HL-60 (cell line): ENCODE results near the gene FCRLA.

Experiments used
- DNase-seq, 2 experiments: peaks; one replicate each; pipeline ENCODE4 v3.0.0-alpha.2; 2010 to 2020; ENCODE audit warnings: low read depth in 1 of 2, low spot score in 1 of 2
- H3K27ac ChIP-seq: fragments of 250-450 bp; sonication (Bioruptor Pico); replicated peaks from 2 replicates; pipeline ENCODE4 v1.5.1; 2020; ENCODE audit warnings: mild to moderate bottlenecking, moderate library complexity
- H3K27me3 ChIP-seq: fragments of 250-450 bp; sonication (Bioruptor Pico); 2 replicates; pipeline ENCODE4 v1.5.1; 2021; ENCODE audit warnings: mild to moderate bottlenecking, moderate library complexity; ENCODE audit not compliant: insufficient read depth, poor library complexity, severe bottlenecking
- H3K4me3 ChIP-seq: replicated peaks from 2 replicates; pipeline ENCODE4 v1.5.1; 2011; ENCODE audit warnings: mild to moderate bottlenecking, control low read depth, low read length; ENCODE audit not compliant: insufficient read depth
- CTCF ChIP-seq: IDR thresholded peaks from one replicate; pipeline ENCODE4 v1.5.1; 2011; ENCODE audit warnings: low read length, control low read depth, inconsistent platforms; ENCODE audit not compliant: insufficient read depth
- GABPA ChIP-seq: IDR thresholded peaks from 2 replicates; pipeline ENCODE4 v1.6.1; 2012; ENCODE audit warnings: low read depth
- POLR2AphosphoS5 ChIP-seq: IDR thresholded peaks from 2 replicates; pipeline ENCODE4 v1.6.1; 2012; ENCODE audit warnings: low read depth
- SPI1 ChIP-seq: IDR thresholded peaks from 2 replicates; pipeline ENCODE4 v1.6.1; 2012; ENCODE audit warnings: low read depth, mild to moderate bottlenecking, borderline replicate concordance
- TF ChIP-seq, protein P1 (sequence below): IDR thresholded peaks from 2 replicates; pipeline ENCODE4 v1.6.1; 2012; ENCODE audit warnings: low read depth; ENCODE audit not compliant: insufficient replicate concordance

Gene FCRLA

GRCh38 chr1:161730050-161730564 is 23.1 kb downstream of the FCRLA start:
- DNase-seq = peak in 1 of 2 experiments; percentile 18
- TF ChIP-seq GABPA (no peak), SPI1 (no peak), CTCF (no peak), POLR2AphosphoS5 (no peak)
- TF ChIP-seq, protein P1, sequence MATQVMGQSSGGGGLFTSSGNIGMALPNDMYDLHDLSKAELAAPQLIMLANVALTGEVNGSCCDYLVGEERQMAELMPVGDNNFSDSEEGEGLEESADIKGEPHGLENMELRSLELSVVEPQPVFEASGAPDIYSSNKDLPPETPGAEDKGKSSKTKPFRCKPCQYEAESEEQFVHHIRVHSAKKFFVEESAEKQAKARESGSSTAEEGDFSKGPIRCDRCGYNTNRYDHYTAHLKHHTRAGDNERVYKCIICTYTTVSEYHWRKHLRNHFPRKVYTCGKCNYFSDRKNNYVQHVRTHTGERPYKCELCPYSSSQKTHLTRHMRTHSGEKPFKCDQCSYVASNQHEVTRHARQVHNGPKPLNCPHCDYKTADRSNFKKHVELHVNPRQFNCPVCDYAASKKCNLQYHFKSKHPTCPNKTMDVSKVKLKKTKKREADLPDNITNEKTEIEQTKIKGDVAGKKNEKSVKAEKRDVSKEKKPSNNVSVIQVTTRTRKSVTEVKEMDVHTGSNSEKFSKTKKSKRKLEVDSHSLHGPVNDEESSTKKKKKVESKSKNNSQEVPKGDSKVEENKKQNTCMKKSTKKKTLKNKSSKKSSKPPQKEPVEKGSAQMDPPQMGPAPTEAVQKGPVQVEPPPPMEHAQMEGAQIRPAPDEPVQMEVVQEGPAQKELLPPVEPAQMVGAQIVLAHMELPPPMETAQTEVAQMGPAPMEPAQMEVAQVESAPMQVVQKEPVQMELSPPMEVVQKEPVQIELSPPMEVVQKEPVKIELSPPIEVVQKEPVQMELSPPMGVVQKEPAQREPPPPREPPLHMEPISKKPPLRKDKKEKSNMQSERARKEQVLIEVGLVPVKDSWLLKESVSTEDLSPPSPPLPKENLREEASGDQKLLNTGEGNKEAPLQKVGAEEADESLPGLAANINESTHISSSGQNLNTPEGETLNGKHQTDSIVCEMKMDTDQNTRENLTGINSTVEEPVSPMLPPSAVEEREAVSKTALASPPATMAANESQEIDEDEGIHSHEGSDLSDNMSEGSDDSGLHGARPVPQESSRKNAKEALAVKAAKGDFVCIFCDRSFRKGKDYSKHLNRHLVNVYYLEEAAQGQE = no peak
- H3K4me3 ChIP-seq = no peak overlapping the region
- no peak overlapping the region for H3K27ac ChIP-seq
- no peaks in the 10 kb centered on the region for H3K27me3 ChIP-seq

DNA sequence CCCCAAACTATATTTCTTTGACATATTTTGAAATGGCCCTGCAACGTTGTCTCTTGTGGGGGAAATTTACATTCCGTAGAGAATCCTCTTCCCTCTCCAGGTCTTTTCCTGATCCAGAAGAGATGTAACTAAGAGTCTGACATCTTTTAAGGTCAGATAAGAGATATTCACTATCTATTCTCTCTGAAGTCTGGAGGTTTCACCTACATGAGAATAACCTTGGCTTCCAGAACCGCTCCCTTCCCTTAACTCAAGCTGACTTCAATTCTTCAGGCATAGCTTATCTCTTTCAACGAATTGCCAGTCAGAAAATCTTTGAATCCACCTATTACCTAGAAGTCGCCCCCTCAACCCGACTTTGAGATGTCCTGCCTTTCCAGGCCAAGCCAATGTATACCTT is 24.2 kb downstream of the FCRLA start:
- DNase-seq = no peak
- no peaks in the 10 kb centered on the region for H3K27me3 ChIP-seq
- no peak overlapping the region for H3K27ac ChIP-seq
- TF ChIP-seq, protein P1 = no peak
- TF ChIP-seq POLR2AphosphoS5 (no peak), CTCF (no peak), GABPA (no peak), SPI1 (no peak)
- no peak overlapping the region for H3K4me3 ChIP-seq

GRCh38 chr1:161731981-161732718 is 25.1 kb downstream of the FCRLA start:
- Histone ChIP-seq H3K4me3 (no peak overlapping the region), H3K27ac (no peak overlapping the region), H3K27me3 (no peaks in the 10 kb centered on the region)
- TF ChIP-seq SPI1 (no peak), POLR2AphosphoS5 (no peak), GABPA (no peak), CTCF (no peak)
- TF ChIP-seq, protein P1 = no peak
- no peak for DNase-seq
